ENCODE results near the gene LRP3.
A peak's percentile ranks its signal among the peaks of the same experiment; 100 is the strongest.

The LRP3 gene

DNA sequence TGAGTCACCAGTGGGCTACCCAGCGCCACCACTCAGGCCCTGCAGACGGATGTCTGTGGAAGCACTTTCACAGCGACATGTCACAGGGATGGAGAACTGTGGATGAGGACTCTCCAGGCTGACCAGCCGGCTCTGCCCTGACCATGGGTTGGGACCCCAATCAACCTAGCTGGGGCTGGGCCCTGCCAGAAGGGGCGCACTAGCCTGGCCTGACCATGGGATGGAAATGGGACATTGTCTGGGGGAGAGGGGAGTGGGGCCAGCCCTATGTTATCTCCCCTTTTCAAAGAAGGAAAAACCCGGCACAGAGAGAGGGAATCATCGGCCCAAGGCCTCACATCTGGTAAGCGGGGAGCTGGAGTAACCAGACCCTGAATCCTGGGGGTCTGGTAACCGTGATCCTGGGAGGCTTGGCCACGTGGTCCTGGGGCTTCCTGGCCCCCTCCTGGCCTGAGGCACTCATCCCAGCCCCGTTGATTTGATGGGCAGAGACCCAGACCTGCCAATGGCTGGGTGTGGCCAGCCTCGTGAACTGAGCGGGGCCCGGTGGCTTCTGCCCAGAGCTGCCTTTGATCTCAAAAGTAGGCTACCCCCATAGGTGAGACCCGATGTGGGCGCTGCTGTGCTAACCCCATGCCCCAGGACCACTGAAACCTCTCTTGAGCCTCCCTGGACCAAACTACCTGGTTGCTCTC lies 42.7 kb downstream of the LRP3 start:
- FAIRE-seq (no peak), DNase-seq (ENCODE audit: low spot score) (no peak)

- no peak for FAIRE-seq
- no peak for DNase-seq (ENCODE audit: low spot score)
Measured at GRCh38 chr19:33238481-33239149, 44.5 kb downstream of the LRP3 start.

- FAIRE-seq (no peak), DNase-seq (ENCODE audit: low spot score) (no peak)
Measured at GRCh38 chr19:33239223-33239975, 45.3 kb downstream of the LRP3 start.

GRCh38 chr19:33240181-33240771 lies 46.1 kb downstream of the LRP3 start:
- no peak for FAIRE-seq
- no peak for DNase-seq (ENCODE audit: low spot score)

DNA sequence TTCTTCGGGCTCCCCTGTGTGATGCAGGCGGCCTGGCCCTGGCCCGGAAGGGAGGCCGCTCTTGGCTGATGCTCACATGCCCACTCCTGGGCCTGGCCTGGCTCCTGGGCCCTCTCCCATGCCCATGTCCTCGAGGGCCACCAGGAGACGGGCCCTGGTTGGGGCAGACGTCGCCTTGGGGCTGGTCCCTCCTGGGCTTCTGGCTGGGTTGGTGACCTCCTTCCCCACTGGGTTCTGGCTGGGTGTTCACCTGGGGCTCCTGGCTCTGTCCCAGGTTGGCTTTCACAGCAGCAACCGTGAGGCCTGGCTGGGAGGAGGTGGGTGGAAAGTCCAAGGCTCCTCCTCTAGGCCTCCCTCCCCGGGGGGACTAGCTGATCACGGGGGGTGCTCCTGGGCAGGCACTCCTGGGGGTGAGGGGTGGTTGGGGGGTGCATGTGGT lies 47.0 kb downstream of the LRP3 start:
- FAIRE-seq (no peak), DNase-seq (ENCODE audit: low spot score) (no peak)

DNA sequence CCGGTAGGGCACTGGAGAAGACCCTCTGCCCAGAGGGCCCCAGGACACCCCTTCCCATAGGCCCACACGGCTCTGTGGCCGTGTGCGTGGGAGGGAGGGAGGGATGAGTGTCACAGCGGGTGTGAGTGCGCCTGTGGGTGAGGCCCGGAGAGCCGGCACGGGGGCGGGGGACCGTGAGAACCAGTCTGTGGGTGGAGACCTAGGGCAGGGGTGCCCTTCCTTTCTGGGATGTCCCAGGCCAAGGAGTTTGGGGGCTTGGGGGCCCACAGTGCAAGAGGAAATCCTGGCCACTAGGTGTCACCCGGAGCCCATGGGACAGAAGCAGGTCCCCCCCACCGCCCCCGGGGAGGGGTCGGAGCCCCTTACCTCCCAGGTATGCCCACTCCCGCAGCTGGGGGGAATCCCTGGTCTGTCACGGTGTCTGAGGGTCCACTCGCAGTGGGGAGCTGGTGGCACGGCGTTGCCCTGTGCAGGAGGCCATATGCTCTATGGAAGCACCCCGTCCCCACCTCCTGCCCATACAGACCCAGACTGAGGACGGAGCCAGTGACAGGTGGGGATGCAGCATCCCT lies 47.5 kb downstream of the LRP3 start:
- no peak for FAIRE-seq
- no peak for DNase-seq (ENCODE audit: low spot score)

DNA sequence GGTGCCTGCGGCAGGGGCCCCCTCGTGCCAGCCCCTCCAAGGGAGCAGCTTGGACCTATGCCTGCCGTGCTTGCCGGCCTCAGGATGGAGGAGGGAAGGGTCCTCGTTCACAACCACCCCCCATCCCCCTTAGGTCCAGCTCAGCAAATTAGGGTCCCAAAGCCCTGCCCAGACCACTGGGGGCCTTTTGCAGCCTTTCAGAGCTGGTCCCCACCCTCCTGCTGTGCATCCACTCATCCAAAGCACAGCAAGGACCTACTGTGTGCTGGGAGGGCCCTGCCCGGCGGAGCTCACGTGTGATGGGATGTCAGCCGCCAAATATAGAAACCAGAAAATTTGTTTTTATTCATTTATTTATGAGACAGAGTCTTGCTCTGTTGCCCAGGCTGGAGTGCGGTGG lies 48.0 kb downstream of the LRP3 start:
- FAIRE-seq (no peak), DNase-seq (ENCODE audit: low spot score) (no peak)

DNA sequence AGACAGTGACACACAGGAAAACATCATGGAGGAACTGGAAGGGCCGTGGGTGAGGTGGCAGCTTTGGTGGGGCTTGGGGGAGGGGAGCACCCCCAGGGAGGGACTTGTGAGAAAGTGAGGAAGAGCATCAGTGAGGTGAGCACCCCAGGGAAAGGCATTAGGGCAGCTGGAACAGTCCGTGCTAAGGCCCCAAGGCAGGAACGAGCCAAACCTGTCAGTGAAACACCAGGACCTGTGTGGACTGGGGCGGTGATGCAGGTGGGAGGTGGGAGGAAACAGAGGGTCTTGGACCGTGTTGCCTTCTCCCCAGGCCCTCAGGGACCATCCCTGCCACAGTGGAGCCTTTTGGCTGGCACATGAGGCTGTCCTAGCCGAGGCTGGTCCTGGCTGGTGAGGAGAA lies 48.8 kb downstream of the LRP3 start:
- DNase-seq (ENCODE audit: low spot score) (no peak), FAIRE-seq (no peak)

DNA sequence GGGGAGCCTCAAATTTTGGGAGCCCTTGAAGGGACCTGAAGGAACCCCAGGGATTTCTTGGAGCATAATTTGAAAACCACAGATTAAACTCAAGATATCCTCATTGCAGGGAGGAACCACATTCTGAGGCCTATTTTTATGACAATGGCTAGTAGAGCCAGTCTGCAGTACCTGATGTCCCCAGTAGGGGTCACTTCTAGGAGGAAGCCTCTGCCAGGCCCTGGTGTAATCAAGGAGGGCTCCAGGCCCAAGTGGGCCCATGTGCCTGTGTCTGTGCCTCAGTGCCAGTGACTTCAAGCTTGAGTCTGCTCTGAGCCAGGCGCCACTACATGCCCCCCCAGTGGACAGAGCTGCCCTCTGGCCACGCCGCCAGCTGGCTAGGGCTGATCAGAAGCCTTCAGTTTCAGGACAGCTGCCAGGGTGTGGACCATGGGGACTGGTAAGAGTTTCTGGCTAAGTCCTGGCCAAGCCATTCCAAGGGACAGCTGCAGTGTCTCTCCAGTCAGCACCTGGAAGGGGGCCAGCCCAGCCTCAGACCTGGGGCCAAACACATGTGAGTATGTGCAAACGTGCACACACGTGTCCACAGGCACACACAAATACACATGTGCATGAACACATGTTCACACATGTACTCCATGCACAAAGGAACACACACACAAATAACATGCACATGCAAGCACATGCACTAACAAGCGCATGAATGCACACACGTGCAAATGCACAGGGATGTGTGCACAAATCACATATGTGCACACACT lies 52.0 kb downstream of the LRP3 start:
- no peak for FAIRE-seq
- no peak for DNase-seq (ENCODE audit: low spot score)

DNA sequence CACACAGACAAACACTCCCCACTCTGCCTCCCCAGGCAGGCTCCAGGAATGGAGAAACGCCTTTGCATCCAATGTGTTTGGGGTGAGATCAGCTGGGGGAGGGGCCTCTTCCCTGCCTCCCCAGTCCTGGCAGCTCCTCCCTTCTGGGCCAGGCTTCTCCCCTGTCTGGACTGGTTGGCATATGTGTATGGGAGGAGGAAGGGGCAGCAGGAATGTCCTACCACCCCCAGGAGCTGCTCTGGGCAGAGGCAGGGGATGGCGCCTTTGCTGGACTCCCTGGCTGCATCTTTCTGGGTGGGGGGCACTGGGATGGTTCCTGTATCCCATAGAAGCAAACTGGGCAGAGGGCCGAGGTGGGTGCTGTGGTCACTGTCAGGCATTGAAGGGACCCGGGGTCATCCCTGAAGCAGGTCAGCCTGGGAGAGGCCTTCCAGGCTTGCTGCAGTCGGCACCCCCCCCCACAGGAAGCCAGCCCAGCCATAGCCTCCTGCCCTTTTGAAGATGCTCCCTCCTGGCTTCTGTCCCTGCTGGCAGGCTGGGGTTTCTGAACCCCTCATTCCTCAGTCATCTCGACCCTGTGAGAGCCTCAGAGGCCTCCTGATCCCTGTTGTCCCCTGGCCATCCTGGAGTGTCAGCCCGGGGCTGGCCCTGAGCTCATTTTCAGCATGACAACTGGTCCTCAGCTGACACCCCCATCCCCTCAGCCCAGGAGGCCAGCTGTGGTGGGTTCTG lies 52.7 kb downstream of the LRP3 start:
- DNase-seq (ENCODE audit: low spot score) (no peak), FAIRE-seq (no peak)

- FAIRE-seq (no peak), DNase-seq (ENCODE audit: low spot score) (no peak)
Measured at GRCh38 chr19:33247441-33247819, 53.3 kb downstream of the LRP3 start.

DNA sequence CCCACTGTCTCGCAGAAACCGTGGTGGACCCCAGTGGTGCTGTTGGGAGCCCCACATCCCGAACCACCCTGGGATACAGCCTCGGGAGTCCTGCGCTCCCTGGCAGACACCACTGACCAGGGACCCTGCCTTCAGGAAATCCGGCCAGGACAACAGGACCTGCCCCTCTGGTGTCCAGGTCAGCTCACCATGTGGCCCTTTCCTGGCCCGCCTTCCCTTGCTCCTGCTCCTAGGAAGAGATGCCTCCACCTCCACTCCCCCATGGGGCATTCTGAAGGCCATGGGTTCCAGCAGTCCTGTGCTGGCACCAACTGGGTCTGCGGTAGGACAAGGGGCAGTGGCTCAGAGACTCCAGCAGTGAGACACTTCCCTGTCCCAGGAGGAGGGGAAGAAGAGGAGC lies 54.0 kb downstream of the LRP3 start:
- FAIRE-seq, result no peak

DNA sequence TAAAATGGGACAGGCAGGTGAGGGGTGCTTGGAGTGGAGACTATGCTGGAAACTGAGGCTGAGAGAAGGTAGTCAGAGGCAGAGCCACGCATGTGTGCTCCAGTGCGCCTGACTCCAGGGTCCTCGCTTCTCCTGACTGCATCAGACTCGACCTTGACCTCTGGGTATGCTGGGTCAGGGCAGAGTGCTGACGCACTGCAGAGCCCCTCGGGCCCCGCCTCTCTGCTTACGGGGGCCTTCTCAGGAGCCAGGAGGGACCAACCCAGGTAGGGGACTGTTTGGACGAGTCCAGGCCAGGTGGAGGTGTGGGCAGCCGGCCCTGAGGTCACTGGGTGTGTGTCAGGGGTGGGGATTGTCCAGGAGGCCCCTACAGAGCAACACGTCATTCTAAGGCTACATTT lies 54.4 kb downstream of the LRP3 start:
- no peak for DNase-seq (ENCODE audit: low spot score)
- FAIRE-seq, result no peak

More for the DNA sequence above, 54.0 kb downstream of the LRP3 start:
- no peak for DNase-seq (ENCODE audit: low spot score)

DNA sequence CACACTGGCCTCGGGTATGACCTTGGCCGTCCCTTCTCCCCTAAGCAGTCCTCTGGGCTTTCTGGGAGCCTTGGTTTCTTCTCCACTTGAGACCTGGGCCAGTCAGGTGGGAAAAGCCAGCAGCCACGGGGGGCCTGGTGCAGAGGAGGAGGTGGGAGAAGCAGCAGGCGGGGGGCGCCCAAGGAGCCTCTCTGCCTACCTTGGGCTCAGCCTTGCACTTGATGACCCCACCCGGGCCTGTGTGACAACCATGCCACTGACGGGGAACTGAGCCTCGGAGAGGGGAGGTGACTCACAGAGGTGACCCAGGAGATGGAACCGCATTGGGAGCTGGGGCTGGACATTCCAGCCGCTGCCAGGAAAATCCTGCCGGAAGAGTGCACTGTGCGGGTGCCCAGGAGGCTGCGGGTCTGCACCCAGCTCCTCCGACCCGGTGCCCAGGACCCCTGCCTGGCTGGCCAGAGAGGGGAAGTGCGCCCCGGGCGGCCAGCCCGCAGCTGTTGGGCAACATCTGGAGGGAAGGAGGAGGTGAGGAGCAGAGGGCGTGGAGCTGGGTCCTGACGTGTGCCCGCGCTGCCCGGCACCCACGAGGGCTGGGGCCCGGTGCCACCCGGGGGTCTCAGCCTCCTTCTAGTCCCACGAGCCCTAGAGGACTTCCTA lies 55.0 kb downstream of the LRP3 start:
- peak; percentile 31 for DNase-seq (ENCODE audit: low spot score)
- no peak for FAIRE-seq

DNA sequence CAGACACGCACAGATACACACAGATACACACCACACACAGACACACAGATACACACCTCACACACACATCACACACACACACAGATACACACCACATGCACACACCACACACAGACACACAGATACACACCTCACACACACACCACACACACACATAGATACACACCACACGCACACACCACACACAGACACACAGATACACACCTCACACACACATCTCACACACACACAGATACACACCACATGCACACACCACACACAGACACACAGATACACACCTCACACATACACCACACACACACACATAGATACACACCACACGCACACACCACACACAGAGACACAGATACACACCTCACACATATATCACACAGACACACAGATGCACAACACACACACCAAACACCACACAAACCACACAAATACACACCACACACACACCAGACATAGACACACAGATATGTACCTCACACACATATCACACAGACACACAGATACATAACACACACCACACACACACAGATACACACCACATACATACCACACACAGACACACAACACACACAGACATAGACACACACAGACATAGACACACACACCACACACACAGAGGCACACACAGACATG lies 55.7 kb downstream of the LRP3 start:
- DNase-seq (ENCODE audit: low spot score) (no peak), FAIRE-seq (no peak)

DNA sequence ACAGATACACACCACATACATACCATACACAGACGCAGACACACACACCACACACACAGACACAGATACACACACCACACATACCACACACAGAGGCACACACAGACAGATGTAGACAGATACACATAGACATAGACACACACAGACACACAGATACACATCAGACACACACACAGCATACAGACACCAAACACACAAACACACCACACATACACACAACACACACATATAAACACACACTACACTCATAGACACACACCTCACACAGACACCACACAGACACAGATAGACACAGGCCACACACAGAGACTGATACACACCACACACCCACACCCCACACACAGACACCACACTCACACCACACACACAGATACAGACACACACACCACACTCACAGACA lies 56.4 kb downstream of the LRP3 start:
- FAIRE-seq, result no peak
- DNase-seq (ENCODE audit: low spot score), result no peak

- FAIRE-seq, result no peak
Measured at GRCh38 chr19:33251076-33251475, 56.9 kb downstream of the LRP3 start.

GRCh38 chr19:33251526-33252090 lies 57.5 kb downstream of the LRP3 start:
- no peak for FAIRE-seq
- DNase-seq (ENCODE audit: low spot score), result no peak

More at GRCh38 chr19:33251076-33251475, 56.9 kb downstream of the LRP3 start:
- no peak for DNase-seq (ENCODE audit: low spot score)

- no peak for FAIRE-seq
- DNase-seq (ENCODE audit: low spot score), result no peak
Measured at GRCh38 chr19:33252418-33252962, 58.4 kb downstream of the LRP3 start.
